GM23338 (cell line): ENCODE results near the gene FAM117A.

ENCODE experiments used
- CREB1 ChIP-seq: fragments of 250-450 bp; sonication (Bioruptor Pico); IDR thresholded peaks from 2 replicates; pipeline ENCODE4 v1.5.0; 2020; ENCODE audit warnings: low read depth, mild to moderate bottlenecking, moderate library complexity
- CTCF ChIP-seq, 2 experiments: fragments of 200-600 bp in 1 of 2; sonication (generic) in 1 of 2; conservative IDR thresholded peaks; 2 replicates each; pipeline versions ENCODE4 v1.5.1 to v1.6.1; 2016 to 2017; ENCODE audit warnings: antibody characterized with exemption in 2 of 2, low read depth in 2 of 2, mild to moderate bottlenecking in 2 of 2, moderate library complexity in 1 of 2
- EZH2 ChIP-seq: fragments of 200-600 bp; sonication (generic); IDR thresholded peaks from one replicate; pipeline ENCODE4 v1.8.0; 2017; ENCODE audit warnings: antibody characterized with exemption, mild to moderate bottlenecking, low read depth; ENCODE audit not compliant: unreplicated experiment
- EZH2phosphoT487 ChIP-seq: fragments of 200-600 bp; sonication (generic); IDR thresholded peaks from one replicate; pipeline ENCODE4 v1.8.1; 2018; ENCODE audit warnings: antibody characterized with exemption; ENCODE audit not compliant: unreplicated experiment
- JUNB ChIP-seq: IDR thresholded peaks from one replicate; pipeline ENCODE4 v1.6.1; 2016; ENCODE audit warnings: antibody characterized with exemption; ENCODE audit not compliant: unreplicated experiment
- NANOG ChIP-seq: IDR thresholded peaks from 2 replicates; pipeline ENCODE4 v1.6.1; 2016; ENCODE audit warnings: antibody characterized with exemption, borderline replicate concordance
- POLR2AphosphoS5 ChIP-seq: IDR thresholded peaks from 2 replicates; pipeline ENCODE4 v1.6.1; 2016; ENCODE audit warnings: antibody characterized with exemption, low read depth
- REST ChIP-seq: IDR thresholded peaks from one replicate; pipeline ENCODE4 v1.6.1; 2018; ENCODE audit warnings: antibody characterized with exemption; ENCODE audit not compliant: unreplicated experiment
- ZNF114 ChIP-seq: fragments of 250-450 bp; sonication (Bioruptor Pico); IDR thresholded peaks from 2 replicates; pipeline ENCODE4 v1.5.0; 2020; ENCODE audit warnings: mild to moderate bottlenecking, moderate library complexity
- ZNF331 ChIP-seq: fragments of 250-450 bp; sonication (Bioruptor Pico); IDR thresholded peaks from 2 replicates; pipeline ENCODE4 v1.5.0; 2020; ENCODE audit warnings: low read depth, mild to moderate bottlenecking, moderate library complexity
- TF ChIP-seq, protein P1 (sequence below): IDR thresholded peaks from 2 replicates; pipeline ENCODE4 v1.6.1; 2016; ENCODE audit warnings: antibody characterized with exemption
- TF ChIP-seq, protein P2 (sequence below): fragments of 250-450 bp; sonication (Bioruptor Pico); IDR thresholded peaks from 2 replicates; pipeline ENCODE4 v1.5.0; 2020; ENCODE audit warnings: mild to moderate bottlenecking, moderate library complexity

GRCh38 chr17:49795372-49795771 is 31.4 kb upstream of the FAM117A start:
- TF ChIP-seq CTCF (conservative IDR thresholded peaks at IDR 0.05; ENCODE audit: low read depth in 2 of 2) (no peak), REST (no peak), POLR2AphosphoS5 (no peak), EZH2 (no peak), JUNB (no peak), EZH2phosphoT487 (no peak), CREB1 (CRISPR knock-in tag) (no peak), ZNF331 (no peak), NANOG (no peak), ZNF114 (CRISPR knock-in tag) (no peak)
- TF ChIP-seq, protein P1, sequence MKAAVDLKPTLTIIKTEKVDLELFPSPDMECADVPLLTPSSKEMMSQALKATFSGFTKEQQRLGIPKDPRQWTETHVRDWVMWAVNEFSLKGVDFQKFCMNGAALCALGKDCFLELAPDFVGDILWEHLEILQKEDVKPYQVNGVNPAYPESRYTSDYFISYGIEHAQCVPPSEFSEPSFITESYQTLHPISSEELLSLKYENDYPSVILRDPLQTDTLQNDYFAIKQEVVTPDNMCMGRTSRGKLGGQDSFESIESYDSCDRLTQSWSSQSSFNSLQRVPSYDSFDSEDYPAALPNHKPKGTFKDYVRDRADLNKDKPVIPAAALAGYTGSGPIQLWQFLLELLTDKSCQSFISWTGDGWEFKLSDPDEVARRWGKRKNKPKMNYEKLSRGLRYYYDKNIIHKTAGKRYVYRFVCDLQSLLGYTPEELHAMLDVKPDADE, result no peak
- TF ChIP-seq, protein P2, sequence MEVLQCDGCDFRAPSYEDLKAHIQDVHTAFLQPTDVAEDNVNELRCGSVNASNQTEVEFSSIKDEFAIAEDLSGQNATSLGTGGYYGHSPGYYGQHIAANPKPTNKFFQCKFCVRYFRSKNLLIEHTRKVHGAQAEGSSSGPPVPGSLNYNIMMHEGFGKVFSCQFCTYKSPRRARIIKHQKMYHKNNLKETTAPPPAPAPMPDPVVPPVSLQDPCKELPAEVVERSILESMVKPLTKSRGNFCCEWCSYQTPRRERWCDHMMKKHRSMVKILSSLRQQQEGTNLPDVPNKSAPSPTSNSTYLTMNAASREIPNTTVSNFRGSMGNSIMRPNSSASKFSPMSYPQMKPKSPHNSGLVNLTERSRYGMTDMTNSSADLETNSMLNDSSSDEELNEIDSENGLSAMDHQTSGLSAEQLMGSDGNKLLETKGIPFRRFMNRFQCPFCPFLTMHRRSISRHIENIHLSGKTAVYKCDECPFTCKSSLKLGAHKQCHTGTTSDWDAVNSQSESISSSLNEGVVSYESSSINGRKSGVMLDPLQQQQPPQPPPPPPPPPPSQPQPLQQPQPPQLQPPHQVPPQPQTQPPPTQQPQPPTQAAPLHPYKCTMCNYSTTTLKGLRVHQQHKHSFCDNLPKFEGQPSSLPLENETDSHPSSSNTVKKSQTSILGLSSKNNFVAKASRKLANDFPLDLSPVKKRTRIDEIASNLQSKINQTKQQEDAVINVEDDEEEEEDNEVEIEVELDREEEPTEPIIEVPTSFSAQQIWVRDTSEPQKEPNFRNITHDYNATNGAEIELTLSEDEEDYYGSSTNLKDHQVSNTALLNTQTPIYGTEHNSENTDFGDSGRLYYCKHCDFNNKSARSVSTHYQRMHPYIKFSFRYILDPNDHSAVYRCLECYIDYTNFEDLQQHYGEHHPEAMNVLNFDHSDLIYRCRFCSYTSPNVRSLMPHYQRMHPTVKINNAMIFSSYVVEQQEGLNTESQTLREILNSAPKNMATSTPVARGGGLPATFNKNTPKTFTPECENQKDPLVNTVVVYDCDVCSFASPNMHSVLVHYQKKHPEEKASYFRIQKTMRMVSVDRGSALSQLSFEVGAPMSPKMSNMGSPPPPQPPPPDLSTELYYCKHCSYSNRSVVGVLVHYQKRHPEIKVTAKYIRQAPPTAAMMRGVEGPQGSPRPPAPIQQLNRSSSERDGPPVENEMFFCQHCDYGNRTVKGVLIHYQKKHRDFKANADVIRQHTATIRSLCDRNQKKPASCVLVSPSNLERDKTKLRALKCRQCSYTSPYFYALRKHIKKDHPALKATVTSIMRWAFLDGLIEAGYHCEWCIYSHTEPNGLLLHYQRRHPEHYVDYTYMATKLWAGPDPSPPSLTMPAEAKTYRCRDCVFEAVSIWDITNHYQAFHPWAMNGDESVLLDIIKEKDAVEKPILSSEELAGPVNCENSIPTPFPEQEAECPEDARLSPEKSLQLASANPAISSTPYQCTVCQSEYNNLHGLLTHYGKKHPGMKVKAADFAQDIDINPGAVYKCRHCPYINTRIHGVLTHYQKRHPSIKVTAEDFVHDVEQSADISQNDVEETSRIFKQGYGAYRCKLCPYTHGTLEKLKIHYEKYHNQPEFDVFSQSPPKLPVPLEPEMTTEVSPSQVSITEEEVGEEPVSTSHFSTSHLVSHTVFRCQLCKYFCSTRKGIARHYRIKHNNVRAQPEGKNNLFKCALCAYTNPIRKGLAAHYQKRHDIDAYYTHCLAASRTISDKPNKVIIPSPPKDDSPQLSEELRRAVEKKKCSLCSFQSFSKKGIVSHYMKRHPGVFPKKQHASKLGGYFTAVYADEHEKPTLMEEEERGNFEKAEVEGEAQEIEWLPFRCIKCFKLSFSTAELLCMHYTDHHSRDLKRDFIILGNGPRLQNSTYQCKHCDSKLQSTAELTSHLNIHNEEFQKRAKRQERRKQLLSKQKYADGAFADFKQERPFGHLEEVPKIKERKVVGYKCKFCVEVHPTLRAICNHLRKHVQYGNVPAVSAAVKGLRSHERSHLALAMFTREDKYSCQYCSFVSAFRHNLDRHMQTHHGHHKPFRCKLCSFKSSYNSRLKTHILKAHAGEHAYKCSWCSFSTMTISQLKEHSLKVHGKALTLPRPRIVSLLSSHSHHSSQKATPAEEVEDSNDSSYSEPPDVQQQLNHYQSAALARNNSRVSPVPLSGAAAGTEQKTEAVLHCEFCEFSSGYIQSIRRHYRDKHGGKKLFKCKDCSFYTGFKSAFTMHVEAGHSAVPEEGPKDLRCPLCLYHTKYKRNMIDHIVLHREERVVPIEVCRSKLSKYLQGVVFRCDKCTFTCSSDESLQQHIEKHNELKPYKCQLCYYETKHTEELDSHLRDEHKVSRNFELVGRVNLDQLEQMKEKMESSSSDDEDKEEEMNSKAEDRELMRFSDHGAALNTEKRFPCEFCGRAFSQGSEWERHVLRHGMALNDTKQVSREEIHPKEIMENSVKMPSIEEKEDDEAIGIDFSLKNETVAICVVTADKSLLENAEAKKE (CRISPR knock-in tag), result no peak
